ENCODE results near the gene SUSD1.
"Not testable (repeated sequence)": the region's sequence is repeated elsewhere in the genome, so short reads cannot be mapped to it uniquely, and the experiment has no call there.

The SUSD1 gene

DNA sequence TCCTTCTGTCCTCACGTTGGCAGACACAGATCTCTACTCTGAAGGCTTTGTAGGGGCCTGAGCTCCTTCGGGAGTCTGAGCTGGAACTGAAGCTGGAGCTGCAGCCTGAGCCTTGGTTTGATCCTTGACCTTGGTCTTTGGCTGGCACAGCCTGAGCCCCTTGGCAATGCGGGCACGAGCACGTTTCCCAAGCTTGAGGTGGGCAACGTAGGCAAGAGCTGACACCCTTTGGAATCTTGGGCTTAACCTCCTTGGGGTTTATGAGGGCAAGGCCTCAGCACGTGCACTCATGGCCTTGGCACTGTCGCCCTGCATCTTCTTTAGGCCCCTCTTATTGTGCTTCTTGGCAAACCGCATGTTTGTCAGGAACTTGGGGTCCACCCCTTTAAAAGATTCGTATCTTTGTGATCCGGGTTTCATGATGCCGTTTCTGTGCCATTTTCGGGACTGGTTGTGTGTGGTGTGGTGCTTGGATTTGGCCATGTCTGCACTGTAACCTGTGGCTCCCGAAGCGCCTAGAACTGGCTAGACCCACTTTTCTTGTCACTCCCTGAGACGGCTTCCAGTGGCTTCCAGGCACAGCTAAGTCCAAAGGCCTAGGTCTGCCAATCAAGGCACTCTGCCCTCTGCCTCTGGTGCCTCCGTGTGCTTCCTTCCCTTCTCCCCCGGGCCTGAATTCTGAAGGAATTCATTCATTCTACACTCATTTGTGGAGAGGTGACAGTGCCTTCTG, 1.4 kb downstream of the SUSD1 start:
- DNase-seq: no peak

- DNase-seq: no peak
Measured at GRCh38 chr9:112170968-112171367, 4.1 kb downstream of the SUSD1 start.

DNA sequence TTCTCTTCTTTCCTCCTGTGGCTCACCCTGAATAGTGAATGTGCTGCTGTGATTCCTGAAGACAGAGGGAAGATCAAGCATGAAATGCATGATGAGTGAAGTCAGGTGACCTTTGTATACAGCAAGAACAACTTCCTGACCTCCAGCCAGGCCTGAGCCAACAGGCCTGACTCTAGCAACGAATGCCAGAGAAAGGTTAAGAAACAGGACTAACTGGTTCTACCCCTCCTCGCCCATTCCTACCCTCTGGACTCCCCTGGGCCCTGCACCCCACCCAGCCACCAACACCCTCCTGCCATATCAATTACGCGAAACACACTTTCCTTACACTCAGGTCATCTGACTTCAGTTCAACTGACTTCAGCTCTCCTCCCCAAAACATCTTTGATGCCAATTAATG, 4.9 kb downstream of the SUSD1 start:
- DNase-seq: no peak

- no peak for DNase-seq
Measured at GRCh38 chr9:112169368-112169767, 5.7 kb downstream of the SUSD1 start.

DNA sequence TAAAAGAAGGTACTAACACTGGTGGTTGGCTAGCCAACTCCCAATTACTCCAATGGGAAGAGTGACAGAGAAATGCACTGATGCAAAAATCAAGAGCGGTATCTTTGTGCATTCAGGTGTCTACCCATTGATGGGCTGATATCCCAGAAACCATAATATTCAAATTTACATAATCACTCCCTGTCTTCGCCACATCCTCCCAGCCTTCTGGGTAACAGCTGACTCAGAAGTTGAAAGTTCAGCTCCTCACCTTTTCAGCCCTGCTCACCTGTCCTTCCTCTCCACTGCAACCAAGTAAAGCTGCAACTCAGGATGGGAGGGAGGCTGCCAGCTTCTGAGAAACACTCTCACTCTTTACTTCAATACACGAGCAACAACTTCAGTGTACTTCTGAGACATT, 6.9 kb downstream of the SUSD1 start:
- no peak for DNase-seq

- DNase-seq: peak; percentile 28
Measured at GRCh38 chr9:112166176-112167140, 8.6 kb downstream of the SUSD1 start.

DNA sequence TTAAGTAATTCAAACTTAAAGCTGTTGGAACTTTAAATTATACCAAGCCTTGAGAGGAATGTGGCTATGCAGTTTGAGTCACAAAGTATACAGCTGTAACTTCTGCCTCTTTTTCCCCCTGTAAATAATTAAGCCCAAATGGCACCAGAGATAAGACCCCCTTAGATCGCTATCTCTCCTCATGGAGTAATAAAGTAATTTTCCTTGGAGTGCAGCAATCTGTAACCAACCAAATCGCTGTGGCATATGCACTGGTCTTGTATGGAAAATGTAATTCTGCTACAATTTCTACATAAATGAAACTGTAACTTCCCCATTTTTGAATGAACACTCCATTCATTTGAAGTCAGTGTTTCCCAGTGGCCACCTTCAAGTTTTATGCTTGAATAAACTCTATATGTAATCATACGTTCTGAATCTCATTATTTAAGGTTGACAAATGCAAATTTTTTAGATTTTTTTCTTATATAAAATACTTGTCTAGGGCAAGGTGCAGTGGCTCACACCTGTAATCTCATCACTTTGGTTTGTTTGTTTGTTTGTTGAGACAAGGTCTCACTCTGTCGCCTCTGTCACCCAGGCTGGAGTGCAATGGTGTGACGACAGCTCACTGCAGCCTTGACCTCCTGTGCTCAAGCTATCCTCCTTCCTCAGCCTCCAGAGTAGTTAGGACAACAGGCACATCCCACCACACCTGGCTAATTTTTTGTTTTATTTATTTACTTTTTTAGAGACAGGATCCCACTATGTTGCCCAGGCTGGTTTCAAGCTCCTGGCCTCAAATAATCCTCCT, 12.3 kb downstream of the SUSD1 start:
- DNase-seq: no peak

- no peak for DNase-seq
Measured at GRCh38 chr9:112159781-112160180, 15.3 kb downstream of the SUSD1 start.

- DNase-seq: peak; percentile 6
Measured at GRCh38 chr9:112158656-112159367, 16.3 kb downstream of the SUSD1 start.

- DNase-seq: no peak
Measured at GRCh38 chr9:112157961-112158360, 17.1 kb downstream of the SUSD1 start.

DNA sequence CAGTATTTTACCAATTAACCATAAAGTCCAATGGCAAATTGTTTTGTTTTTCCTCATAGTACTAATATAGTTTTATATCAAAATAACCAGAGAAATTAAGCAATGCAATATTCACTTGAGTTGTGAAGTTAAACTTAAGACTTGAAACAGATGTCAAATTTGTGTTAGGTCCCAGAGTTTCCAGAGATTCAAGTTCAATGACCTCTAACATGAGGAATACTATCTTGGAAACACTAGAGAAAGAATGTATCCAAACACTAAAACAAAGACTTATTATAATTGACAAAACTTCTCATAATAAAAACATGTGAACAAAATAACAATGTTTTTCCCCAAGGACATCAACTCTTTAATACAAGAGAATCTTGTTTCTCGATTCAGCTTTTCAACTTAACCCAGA, 18.0 kb downstream of the SUSD1 start:
- no peak for DNase-seq

DNA sequence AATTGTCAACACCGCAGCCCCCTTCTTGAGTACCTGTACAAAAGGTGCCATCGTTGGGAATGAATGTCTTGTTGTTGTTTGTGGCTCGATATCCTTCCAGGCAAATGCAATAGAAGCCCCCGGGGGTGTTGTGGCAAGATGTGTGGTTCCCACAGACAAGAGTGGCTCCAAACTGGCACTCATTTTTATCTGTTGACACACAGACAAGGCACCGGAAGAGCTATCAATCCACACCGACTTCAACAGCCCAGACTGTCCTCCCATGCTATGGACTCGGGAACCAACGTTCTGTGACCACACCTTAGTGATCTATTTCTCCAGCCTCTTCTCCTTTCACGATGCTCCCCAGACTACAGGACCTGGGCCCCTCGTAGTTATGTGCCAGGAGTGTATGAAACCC, 25.9 kb downstream of the SUSD1 start:
- no peak for DNase-seq

DNA sequence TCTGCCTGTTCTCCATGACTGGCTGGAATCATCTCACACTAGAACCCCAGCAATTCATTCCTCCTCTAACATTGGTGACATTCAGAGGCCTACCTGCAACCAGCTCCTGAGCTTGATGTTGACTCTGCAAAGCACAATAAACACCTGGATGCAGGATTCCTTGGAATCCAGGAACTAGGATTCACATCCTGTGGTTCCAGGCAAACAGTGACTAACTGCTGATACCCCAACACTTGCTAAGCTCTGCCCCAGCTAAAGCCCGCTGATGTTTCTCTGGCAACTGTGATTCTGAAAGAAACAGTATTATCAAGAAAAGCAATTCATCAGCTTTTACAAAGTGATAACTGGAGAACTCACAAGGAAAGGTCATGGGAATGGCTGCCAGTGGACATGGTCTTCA, 29.2 kb downstream of the SUSD1 start:
- no peak for DNase-seq

- DNase-seq: no peak
Measured at GRCh38 chr9:112144807-112145206, 30.3 kb downstream of the SUSD1 start.

- DNase-seq: no peak
Measured at GRCh38 chr9:112142420-112142819, 32.7 kb downstream of the SUSD1 start.

DNA sequence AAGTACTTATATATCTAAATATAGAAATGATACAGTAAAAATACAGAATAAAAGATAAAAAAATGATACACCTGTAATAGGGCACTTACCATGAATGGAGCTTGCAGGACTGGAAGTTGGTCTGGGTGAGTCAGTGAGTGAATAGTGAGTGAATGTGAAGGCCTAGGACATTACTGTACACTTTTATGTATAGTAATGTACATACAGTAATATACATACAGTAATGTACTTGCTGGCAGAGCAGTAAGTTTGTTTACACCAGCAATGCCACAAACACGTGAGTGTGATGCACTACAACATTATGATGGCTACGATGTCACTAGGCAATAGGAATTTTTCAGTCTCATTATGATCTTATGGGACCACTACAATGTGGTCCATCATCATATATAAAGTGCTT, 34.2 kb downstream of the SUSD1 start:
- no peak for DNase-seq

- no peak for DNase-seq
Measured at GRCh38 chr9:112137066-112137465, 38.0 kb downstream of the SUSD1 start.

DNA sequence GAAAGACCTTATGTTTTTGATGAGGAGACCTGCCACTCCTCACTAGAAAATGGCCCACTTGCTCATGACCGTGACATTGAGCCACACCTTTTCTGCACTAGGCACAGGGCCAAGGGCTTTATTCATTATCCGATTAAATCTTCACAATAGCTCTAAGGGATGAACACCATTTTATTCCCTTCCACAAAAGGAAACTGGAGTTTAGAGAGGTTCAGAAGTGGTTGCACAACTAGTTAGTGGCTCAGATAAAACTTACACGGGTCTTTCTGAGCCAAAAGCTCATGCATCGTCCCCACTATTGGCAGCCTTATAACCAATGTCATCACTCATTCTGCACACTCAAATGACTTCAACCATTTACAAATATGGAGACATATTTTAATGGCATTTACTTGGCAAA, 39.4 kb downstream of the SUSD1 start:
- peak; percentile 91 for DNase-seq

DNA sequence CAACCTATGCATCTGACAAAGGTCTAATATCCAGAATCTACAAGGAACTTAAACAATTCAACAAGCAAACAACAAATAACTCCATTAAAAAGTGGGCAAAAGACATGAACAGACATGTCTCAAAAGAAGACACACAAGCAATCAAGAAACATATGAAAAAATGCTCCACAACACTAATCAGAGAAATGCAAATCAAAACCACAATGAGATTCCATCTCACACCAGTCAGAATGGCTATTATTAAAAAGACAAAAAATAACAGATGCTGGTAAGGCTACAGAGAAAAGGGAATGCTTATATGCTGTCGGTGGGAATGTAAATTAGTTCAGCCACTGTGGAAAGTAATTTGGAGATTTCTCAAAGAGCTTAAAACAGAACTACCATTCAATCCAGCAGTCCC, 41.3 kb downstream of the SUSD1 start:
- not testable (repeated sequence) for DNase-seq

- DNase-seq: no peak
Measured at GRCh38 chr9:112132356-112132755, 42.7 kb downstream of the SUSD1 start.

GRCh38 chr9:112130997-112131396, 44.1 kb downstream of the SUSD1 start:
- no peak for DNase-seq

- DNase-seq: no peak
Measured at GRCh38 chr9:112130347-112130746, 44.8 kb downstream of the SUSD1 start.

GRCh38 chr9:112129246-112129645, 45.9 kb downstream of the SUSD1 start:
- no peak for DNase-seq
